Suprapubic skin (tissue), 4 donors: ENCODE measurements around the gene C18orf63.

Experiments used
- EP300 ChIP-seq: sonication (generic); formaldehyde crosslinking; IDR thresholded peaks from one replicate; pipeline ENCODE4 v1.6.1; 2017; ENCODE audit warnings: antibody characterized with exemption
- POLR2A ChIP-seq, 2 donors: fragments of 450-650 bp; IDR thresholded peaks; one replicate each; pipeline ENCODE4 v1.6.1; 2017; ENCODE audit warnings: antibody characterized with exemption in 2 of 2, mild to moderate bottlenecking in 2 of 2, moderate library complexity in 2 of 2
- POLR2AphosphoS5 ChIP-seq, 3 donors: sonication (generic); formaldehyde crosslinking; IDR thresholded peaks; one replicate each; pipeline ENCODE4 v1.6.1; 2017; ENCODE audit warnings: antibody characterized with exemption in 3 of 3
- TF ChIP-seq, protein P1 (sequence below), 2 donors: fragments of 200-600 bp in 1 of 2; fragments of 450-650 bp in 1 of 2; sonication (generic) in 1 of 2; IDR thresholded peaks; one replicate each; pipeline ENCODE4 v1.5.1; 2016 to 2019; ENCODE audit warnings: antibody characterized with exemption in 2 of 2, mild to moderate bottlenecking in 1 of 2, moderate library complexity in 1 of 2

DNA sequence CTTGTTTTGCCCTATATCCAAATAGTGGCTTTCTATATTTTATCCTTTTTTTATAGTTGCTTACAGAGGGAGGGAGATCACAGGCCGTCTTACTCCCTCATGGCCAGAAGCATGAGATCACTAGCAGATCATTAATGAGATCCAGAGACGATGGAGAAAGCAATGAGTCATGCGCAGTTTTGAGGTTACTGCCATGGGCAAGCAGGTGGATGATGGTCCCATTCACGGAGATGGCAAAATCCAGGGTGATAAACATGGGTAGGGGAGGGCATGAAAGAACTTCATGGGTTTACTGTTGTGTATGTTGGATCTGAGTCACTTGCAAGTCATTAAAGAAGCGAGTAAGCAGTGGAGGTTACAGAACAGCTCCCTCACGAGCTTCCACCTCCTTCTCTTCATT, 60.4 kb downstream of the C18orf63 start:
- no peak for TF ChIP-seq POLR2A (IDR thresholded peaks at IDR 0.05)
- TF ChIP-seq, protein P1, sequence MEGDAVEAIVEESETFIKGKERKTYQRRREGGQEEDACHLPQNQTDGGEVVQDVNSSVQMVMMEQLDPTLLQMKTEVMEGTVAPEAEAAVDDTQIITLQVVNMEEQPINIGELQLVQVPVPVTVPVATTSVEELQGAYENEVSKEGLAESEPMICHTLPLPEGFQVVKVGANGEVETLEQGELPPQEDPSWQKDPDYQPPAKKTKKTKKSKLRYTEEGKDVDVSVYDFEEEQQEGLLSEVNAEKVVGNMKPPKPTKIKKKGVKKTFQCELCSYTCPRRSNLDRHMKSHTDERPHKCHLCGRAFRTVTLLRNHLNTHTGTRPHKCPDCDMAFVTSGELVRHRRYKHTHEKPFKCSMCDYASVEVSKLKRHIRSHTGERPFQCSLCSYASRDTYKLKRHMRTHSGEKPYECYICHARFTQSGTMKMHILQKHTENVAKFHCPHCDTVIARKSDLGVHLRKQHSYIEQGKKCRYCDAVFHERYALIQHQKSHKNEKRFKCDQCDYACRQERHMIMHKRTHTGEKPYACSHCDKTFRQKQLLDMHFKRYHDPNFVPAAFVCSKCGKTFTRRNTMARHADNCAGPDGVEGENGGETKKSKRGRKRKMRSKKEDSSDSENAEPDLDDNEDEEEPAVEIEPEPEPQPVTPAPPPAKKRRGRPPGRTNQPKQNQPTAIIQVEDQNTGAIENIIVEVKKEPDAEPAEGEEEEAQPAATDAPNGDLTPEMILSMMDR (IDR thresholded peaks at IDR 0.05): no peak
- TF ChIP-seq POLR2AphosphoS5 (IDR thresholded peaks at IDR 0.05): no peak
- no peak for TF ChIP-seq EP300
